IMR-90 (cell line): ENCODE data around the gene TACC2. TPM values are rescaled to one million over a fixed set of nuclear protein-coding genes. Genes with fewer than 3 reads are reported as not detected.

Source experiments
- ATAC-seq: fragments of 200-7000 bp; cut with Tn5 transposase; 2 replicates; pipeline ENCODE4 v1.9.1; 2020; ENCODE audit warnings: low read depth, mild to moderate bottlenecking, moderate library complexity
- BruUV-seq: library from RNA; stranded (reverse); fragments of 400-500 nt; replicated peaks from 2 replicates; lab custom pipeline; 2021; lab: Mats Ljungman, UMichigan
- CTCF ChIA-PET: fragments of 300-600 bp; formaldehyde crosslinking; extraction: SDS; loops from one replicate; lab custom pipeline; 2021; ENCODE audit warnings: antibody characterized with exemption; lab: Yijun Ruan, JAX
- POLR2A ChIA-PET: fragments of 300-600 bp; sonication (Branson Sonifier 250); formaldehyde crosslinking; loops from one replicate; lab custom pipeline; 2022; ENCODE audit warnings: antibody characterized with exemption; ENCODE audit not compliant: unreplicated experiment; lab: Charles Lee
- DNase-seq: peaks from one replicate; pipeline ENCODE4 v3.0.0; 2013
- H2AFZ ChIP-seq: replicated peaks from 2 replicates; pipeline ENCODE3; 2013; ENCODE audit warnings: low read length, mild to moderate bottlenecking; ENCODE audit not compliant: poor library complexity
- H2AK5ac ChIP-seq: 2 replicates; pipeline ENCODE4 v1.6.1; 2013; ENCODE audit warnings: low read depth, low read length, inconsistent platforms
- H2AK9ac ChIP-seq: replicated peaks from 2 replicates; pipeline ENCODE3; 2013; ENCODE audit warnings: mild to moderate bottlenecking, low read depth, low read length, moderate library complexity; ENCODE audit not compliant: poor library complexity
- H2BK120ac ChIP-seq: 2 replicates; pipeline ENCODE4 v1.6.1; 2013; ENCODE audit warnings: low read depth, low read length, inconsistent platforms
- H2BK15ac ChIP-seq: 3 replicates; pipeline ENCODE4 v1.6.1; 2013; ENCODE audit warnings: low read depth, low read length, inconsistent platforms
- H2BK20ac ChIP-seq: 2 replicates; pipeline ENCODE4 v1.6.1; 2013; ENCODE audit warnings: low read depth, mild to moderate bottlenecking, inconsistent platforms, low read length, moderate library complexity
- H2BK5ac ChIP-seq: 2 replicates; pipeline ENCODE4 v1.6.1; 2013; ENCODE audit warnings: mild to moderate bottlenecking, low read depth, low read length, inconsistent platforms; ENCODE audit not compliant: poor library complexity, severe bottlenecking
- H3K14ac ChIP-seq: replicated peaks from 2 replicates; pipeline ENCODE4 v1.6.1; 2013; ENCODE audit warnings: low read depth, low read length, inconsistent platforms
- H3K18ac ChIP-seq: 2 replicates; pipeline ENCODE4 v1.6.1; 2013; ENCODE audit warnings: low read depth, low read length, control low read depth
- H3K23ac ChIP-seq: 2 replicates; pipeline ENCODE4 v1.6.1; 2013; ENCODE audit warnings: low read depth, low read length, inconsistent platforms
- H3K27ac ChIP-seq: 2 replicates; pipeline ENCODE4 v1.5.1; 2013; ENCODE audit warnings: mild to moderate bottlenecking, control low read depth, low read length; ENCODE audit not compliant: insufficient read depth
- H3K27me3 ChIP-seq: 2 replicates; pipeline ENCODE4 v1.6.1; 2013; ENCODE audit warnings: low read length; ENCODE audit not compliant: control insufficient read depth, insufficient read depth
- H3K36me3 ChIP-seq: 2 replicates; pipeline ENCODE4 v1.6.1; 2013; ENCODE audit warnings: low read length, mixed read lengths; ENCODE audit not compliant: control insufficient read depth, insufficient read depth
- H3K4ac ChIP-seq: 2 replicates; pipeline ENCODE4 v1.6.1; 2013; ENCODE audit warnings: low read depth, low read length, inconsistent platforms
- H3K4me1 ChIP-seq: 2 replicates; pipeline ENCODE4 v1.6.1; 2013; ENCODE audit warnings: low read length, mixed read lengths; ENCODE audit not compliant: control insufficient read depth, insufficient read depth
- H3K4me2 ChIP-seq: 2 replicates; pipeline ENCODE4 v1.6.1; 2013; ENCODE audit warnings: low read depth, mild to moderate bottlenecking, control low read depth, low read length, moderate library complexity
- H3K4me3 ChIP-seq: 2 replicates; pipeline ENCODE4 v1.5.1; 2013; ENCODE audit warnings: low read depth, mild to moderate bottlenecking, control low read depth, low read length, moderate library complexity; ENCODE audit not compliant: insufficient read depth
- H3K56ac ChIP-seq: 2 replicates; pipeline ENCODE4 v1.6.1; 2013; ENCODE audit warnings: low read length, inconsistent platforms; ENCODE audit not compliant: insufficient read depth; ENCODE audit errors: extremely low read depth
- H3K79me1 ChIP-seq, 2 experiments: 2 replicates each; pipeline ENCODE4 v1.6.1; 2013; ENCODE audit warnings: low read length in 2 of 2, inconsistent platforms in 1 of 2, low read depth in 1 of 2
- H3K9ac ChIP-seq: 2 replicates; pipeline ENCODE4 v1.6.1; 2013; ENCODE audit warnings: low read depth, low read length, control low read depth
- H3K9me1 ChIP-seq: 2 replicates; pipeline ENCODE4 v1.6.1; 2013; ENCODE audit warnings: low read length, inconsistent platforms; ENCODE audit not compliant: insufficient read depth
- H3K9me3 ChIP-seq: 2 replicates; pipeline ENCODE4 v1.6.1; 2013; ENCODE audit warnings: low read length; ENCODE audit not compliant: control insufficient read depth, insufficient read depth
- H4K20me1 ChIP-seq: 2 replicates; pipeline ENCODE4 v1.6.1; 2013; ENCODE audit warnings: low read length, inconsistent platforms; ENCODE audit not compliant: insufficient read depth
- H4K5ac ChIP-seq: 2 replicates; pipeline ENCODE4 v1.6.1; 2013; ENCODE audit warnings: mild to moderate bottlenecking, low read depth, low read length, control low read depth
- H4K8ac ChIP-seq, 2 experiments: 2 replicates each; pipeline ENCODE4 v1.6.1; 2013; ENCODE audit warnings: low read depth in 2 of 2, low read length in 2 of 2, control low read depth in 1 of 2, inconsistent platforms in 1 of 2
- H4K91ac ChIP-seq: 2 replicates; pipeline ENCODE4 v1.6.1; 2013; ENCODE audit warnings: low read depth, low read length, inconsistent platforms; ENCODE audit not compliant: insufficient read depth
- FOS ChIP-seq: fragments of 150-350 bp; IDR thresholded peaks from 2 replicates; pipeline ENCODE4 v1.6.1; 2016; ENCODE audit warnings: low read depth, low read length
- WGBS, 2 experiments: methylation state at CpG; one replicate each; pipeline versions ENCODE4 v1.1.5 to v1.1.7; 2013; ENCODE audit warnings: missing lambda C conversion rate in 2 of 2; ENCODE audit not compliant: insufficient read length in 1 of 2; ENCODE audit errors: extremely low coverage in 2 of 2; 5-methylcytosine and 5-hydroxymethylcytosine counted together
- dilution Hi-C: fragments of 300-500 bp; cut with HindIII; formaldehyde crosslinking; loops from one replicate; pipeline ENCODE4 v1.14.3; 2018; ENCODE audit warnings: low sequenced_read_pairs; ENCODE audit not compliant: unreplicated experiment
- in situ Hi-C: fragments of 300-500 bp; cut with MboI; formaldehyde crosslinking; loops from 3 replicates; pipeline ENCODE4 v1.14.3; 2019; ENCODE audit warnings: low sequenced_read_pairs, inconsistent platforms, mixed read lengths
- intact Hi-C: fragments of 100-400 bp; cut with micrococcal nuclease; formaldehyde crosslinking; loops from 2 replicates; pipeline ENCODE4 v1.10.0; 2022
- polyA plus RNA-seq, 3 experiments: library from polyadenylated mRNA; depleted of rRNA; stranded (reverse); fragments of >200 nt; gene quantifications; 2 replicates each; pipeline ENCODE4 v1.2.3, GENCODE V29; 2012; ENCODE audit warnings: low replicate concordance in 1 of 3
- total RNA-seq: library from RNA; depleted of rRNA; stranded (reverse); fragments of >200 nt; gene quantifications from 2 replicates; pipeline ENCODE4 v1.2.3, GENCODE V29; 2012

TACC2 gene
- total and polyA plus RNA-seq, 2 of the 4 experiments (the other 2 are of a cell fraction), result 2.9 to 15.4 TPM

DNA sequence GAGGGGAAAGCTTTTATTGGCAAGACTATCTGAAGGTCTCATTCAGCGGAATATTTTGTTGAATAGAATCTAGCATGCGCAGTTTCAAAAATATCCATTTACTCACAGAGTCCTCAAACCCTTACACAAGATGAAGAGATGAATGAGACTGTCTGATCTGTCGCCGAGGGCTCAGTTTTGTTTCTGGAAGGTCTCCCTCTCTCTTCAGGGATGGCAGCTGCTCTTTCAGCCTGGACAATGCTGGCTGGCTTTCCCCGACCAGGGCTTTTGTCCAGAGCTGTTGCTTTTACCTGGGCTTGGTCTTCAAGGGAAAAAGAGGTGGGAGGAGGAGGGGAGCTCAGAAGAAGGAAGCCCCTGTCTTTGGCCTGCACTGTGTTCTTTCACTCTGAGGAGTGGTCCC lies 200.2 kb downstream of the TACC2 start:
- H3K27ac ChIP-seq, result no peak overlapping the region
- H2BK5ac ChIP-seq, result no peak overlapping the region
- peaks cover 3% of the 10 kb centered on the region for H4K20me1 ChIP-seq
- no peak overlapping the region for H3K4me2 ChIP-seq
- H4K91ac ChIP-seq, result no peak overlapping the region
- no peak overlapping the region for H2AFZ ChIP-seq
- in situ Hi-C loops (no loop called here), dilution Hi-C loops (no loop called here), intact Hi-C loops (no loop called here)
- H2BK15ac ChIP-seq, result no peak overlapping the region
- no peak overlapping the region for H3K4ac ChIP-seq
- CTCF ChIA-PET, result no interaction called here
- no peaks in the 10 kb centered on the region for H3K4me1 ChIP-seq
- no peak overlapping the region for H2AK9ac ChIP-seq
- H3K14ac ChIP-seq, result no peak overlapping the region
- no peak overlapping the region for H4K5ac ChIP-seq
- H3K56ac ChIP-seq, result no peak overlapping the region
- H4K8ac ChIP-seq, result no peak overlapping the region
- no peaks in the 10 kb centered on the region for H3K9me3 ChIP-seq
- no peak overlapping the region for H3K18ac ChIP-seq
- no peak overlapping the region for H3K4me3 ChIP-seq
- DNase-seq (no peak), ATAC-seq (no peak)
- peaks cover 21 to 60% of the 10 kb centered on the region in 2 experiments for H3K79me1 ChIP-seq
- no TSS peak for BruUV-seq
- POLR2A ChIA-PET, result no interaction called here
- no peaks in the 10 kb centered on the region for H3K27me3 ChIP-seq
- no peaks in the 10 kb centered on the region for H3K36me3 ChIP-seq
- no peak overlapping the region for H3K23ac ChIP-seq
- H2AK5ac ChIP-seq, result no peak overlapping the region
- TF ChIP-seq FOS, result no peak
- no peak overlapping the region for H3K9ac ChIP-seq
- no peak overlapping the region for H2BK120ac ChIP-seq
- WGBS, 2 experiments, result no CpG with 5 or more reads among the region's 5 CpGs
- H3K9me1 ChIP-seq, result peaks cover 6% of the 10 kb centered on the region; the same call in 1 of the 2 replicates
- H2BK20ac ChIP-seq, result no peak overlapping the region
